Renal pelvis (tissue), 12 donors: ENCODE data around the gene TSPAN13. TPM values are rescaled to one million over a fixed set of nuclear protein-coding genes. Genes with fewer than 3 reads are reported as not detected.

Experiments
- DNase-seq: peaks from one replicate; pipeline ENCODE4 v3.0.0-alpha.2; 2013
- long read RNA-seq, 16 experiments: transcript quantifications; one replicate each; lab custom pipeline, GENCODE V29; 2026
- polyA plus RNA-seq, 3 donors: library from polyadenylated mRNA; unstranded; fragments of 120-200 nt; gene quantifications; one replicate each; pipeline ENCODE4 v1.2.1, GENCODE V29; 2013; ENCODE audit not compliant: insufficient read length in 3 of 3

Gene TSPAN13
- polyA plus RNA-seq: 10 to 100 TPM; 22.7 to 26.3 (median 23.2) TPM
- long read RNA-seq, donor 1, transcript TSPAN13-201 (6 exons, 2,093 nt): major isoform, 11 of 147 reads
- long read RNA-seq, donor 1, partial matches to known transcripts: 68 of 147 reads
- long read RNA-seq, donor 1, other reads (novel, unspliced or antisense): 68 of 147 reads
- long read RNA-seq, donor 2, transcript TSPAN13-201 (6 exons, 2,093 nt): major isoform, 18 of 120 reads
- long read RNA-seq, donor 2, partial matches to known transcripts: 59 of 120 reads
- long read RNA-seq, donor 2, other reads (novel, unspliced or antisense): 43 of 120 reads
- long read RNA-seq, donor 3, transcript TSPAN13-201 (6 exons, 2,093 nt): major isoform, 12 of 118 reads
- long read RNA-seq, donor 3, partial matches to known transcripts: 59 of 118 reads
- long read RNA-seq, donor 3, other reads (novel, unspliced or antisense): 47 of 118 reads
- long read RNA-seq, donor 4, transcript TSPAN13-201 (6 exons, 2,093 nt): major isoform, 13 of 126 reads
- long read RNA-seq, donor 4, partial matches to known transcripts: 40 of 126 reads
- long read RNA-seq, donor 4, other reads (novel, unspliced or antisense): 73 of 126 reads
- long read RNA-seq, donor 5, transcript TSPAN13-201 (6 exons, 2,093 nt): major isoform, 6 of 80 reads
- long read RNA-seq, donor 5, partial matches to known transcripts: 39 of 80 reads
- long read RNA-seq, donor 5, other reads (novel, unspliced or antisense): 35 of 80 reads
- long read RNA-seq, donor 6, transcript TSPAN13-201 (6 exons, 2,093 nt): major isoform, 10 of 10 reads
- long read RNA-seq, donor 6, partial matches to known transcripts: 0 of 10 reads
- long read RNA-seq, donor 6, other reads (novel, unspliced or antisense): 0 of 10 reads
- long read RNA-seq, donor 7, transcript TSPAN13-201 (6 exons, 2,093 nt): major isoform, 22 of 185 reads
- long read RNA-seq, donor 7, partial matches to known transcripts: 49 of 185 reads
- long read RNA-seq, donor 7, other reads (novel, unspliced or antisense): 114 of 185 reads
- long read RNA-seq, donor 8, partial matches to known transcripts: 0 of 2 reads
- long read RNA-seq, donor 8, other reads (novel, unspliced or antisense): 0 of 2 reads
- long read RNA-seq, donor 9, transcript TSPAN13-201 (6 exons, 2,093 nt): major isoform, 15 of 102 reads
- long read RNA-seq, donor 9, partial matches to known transcripts: 79 of 102 reads
- long read RNA-seq, donor 9, other reads (novel, unspliced or antisense): 8 of 102 reads
- long read RNA-seq, donor 10, transcript TSPAN13-201 (6 exons, 2,093 nt): major isoform, 12 of 12 reads
- long read RNA-seq, donor 10, partial matches to known transcripts: 0 of 12 reads
- long read RNA-seq, donor 10, other reads (novel, unspliced or antisense): 0 of 12 reads
- long read RNA-seq, donor 11, transcript TSPAN13-201 (6 exons, 2,093 nt): major isoform, 11 of 122 reads
- long read RNA-seq, donor 11, partial matches to known transcripts: 65 of 122 reads
- long read RNA-seq, donor 11, other reads (novel, unspliced or antisense): 46 of 122 reads
- long read RNA-seq, donor 12, transcript TSPAN13-201 (6 exons, 2,093 nt): major isoform, 13 of 119 reads
- long read RNA-seq, donor 12, partial matches to known transcripts: 95 of 119 reads
- long read RNA-seq, donor 12, other reads (novel, unspliced or antisense): 11 of 119 reads
- long read RNA-seq, donor 13, transcript TSPAN13-201 (6 exons, 2,093 nt): major isoform, 7 of 108 reads
- long read RNA-seq, donor 13, partial matches to known transcripts: 53 of 108 reads
- long read RNA-seq, donor 13, other reads (novel, unspliced or antisense): 48 of 108 reads
- long read RNA-seq, donor 14, transcript TSPAN13-201 (6 exons, 2,093 nt): major isoform, 24 of 165 reads
- long read RNA-seq, donor 14, partial matches to known transcripts: 133 of 165 reads
- long read RNA-seq, donor 14, other reads (novel, unspliced or antisense): 8 of 165 reads
- long read RNA-seq, donor 15, transcript TSPAN13-201 (6 exons, 2,093 nt): major isoform, 46 of 2,664 reads
- long read RNA-seq, donor 15, partial matches to known transcripts: 2,580 of 2,664 reads
- long read RNA-seq, donor 15, other reads (novel, unspliced or antisense): 38 of 2,664 reads
- long read RNA-seq, donor 16, transcript TSPAN13-201 (6 exons, 2,093 nt): major isoform, 15 of 107 reads
- long read RNA-seq, donor 16, partial matches to known transcripts: 39 of 107 reads
- long read RNA-seq, donor 16, other reads (novel, unspliced or antisense): 53 of 107 reads

- peak; percentile 83 for DNase-seq
Measured at GRCh38 chr7:16753102-16753931, at the start of gene TSPAN13. TSS of gene TSPAN13 (plus strand) at chr7:16753755. CDS start at chr7:16753968, 213 bp downstream.

GRCh38 chr7:16708511-16708910, 45.0 kb upstream of the TSPAN13 start:
- no peak for DNase-seq

- DNase-seq: no peak
Measured at GRCh38 chr7:16708980-16709379, 44.6 kb upstream of the TSPAN13 start.

GRCh38 chr7:16710651-16711050, 42.9 kb upstream of the TSPAN13 start:
- no peak for DNase-seq

- no peak for DNase-seq
Measured at GRCh38 chr7:16711730-16712129, 41.8 kb upstream of the TSPAN13 start.

GRCh38 chr7:16712916-16713315, 40.6 kb upstream of the TSPAN13 start:
- DNase-seq: no peak

- DNase-seq: no peak
Measured at GRCh38 chr7:16715928-16716327, 37.6 kb upstream of the TSPAN13 start.

- DNase-seq: no peak
Measured at GRCh38 chr7:16718111-16718656, 35.4 kb upstream of the TSPAN13 start.

GRCh38 chr7:16719699-16720098, 33.9 kb upstream of the TSPAN13 start:
- no peak for DNase-seq

- DNase-seq: no peak
Measured at GRCh38 chr7:16721541-16721940, 32.0 kb upstream of the TSPAN13 start.

- DNase-seq: no peak
Measured at GRCh38 chr7:16724344-16724743, 29.2 kb upstream of the TSPAN13 start.

GRCh38 chr7:16726189-16726588, 27.4 kb upstream of the TSPAN13 start:
- no peak for DNase-seq

GRCh38 chr7:16727736-16728135, 25.8 kb upstream of the TSPAN13 start:
- DNase-seq: no peak

GRCh38 chr7:16728811-16729210, 24.7 kb upstream of the TSPAN13 start:
- no peak for DNase-seq

GRCh38 chr7:16729541-16729940, 24.0 kb upstream of the TSPAN13 start:
- no peak for DNase-seq

- no peak for DNase-seq
Measured at GRCh38 chr7:16730937-16731336, 22.6 kb upstream of the TSPAN13 start.

- no peak for DNase-seq
Measured at GRCh38 chr7:16732828-16733227, 20.7 kb upstream of the TSPAN13 start.

- no peak for DNase-seq
Measured at GRCh38 chr7:16734148-16734726, 19.3 kb upstream of the TSPAN13 start.
